Measurements from ENCODE around the gene KCNJ14. TPM values are rescaled to one million over a fixed set of nuclear protein-coding genes. Genes with fewer than 3 reads are reported as not detected.

Gene KCNJ14
- total and polyA plus RNA-seq, 2 donors (not counting 3 experiments of a cell fraction or from before 2014, with no cell fraction given) = 0.26 to 1.4 TPM

GRCh38 chr19:48495396-48495795 is 40.0 kb downstream of the KCNJ14 start:
- intact Hi-C loops (cut with micrococcal nuclease) (no loop called here), dilution Hi-C loops (cut with MboI; ENCODE audit: extremely low pct_ligation_motif_present, low sequenced_read_pairs) (no loop called here)
- Histone ChIP-seq H3K9ac (replicated peaks; ENCODE audit: extremely low read depth, insufficient read depth, low read length) (no peak overlapping the region), H2AFZ (ENCODE audit: low read depth, low read length) (no peak overlapping the region), H3K9me3 (replicated peaks; ENCODE audit: control insufficient read depth, insufficient read depth, low read length) (no peaks in the 10 kb centered on the region), H4K20me1 (replicated peaks; ENCODE audit: control insufficient read depth, extremely low read depth, insufficient read depth, low read length) (no peaks in the 10 kb centered on the region), H3K36me3 (ENCODE audit: control insufficient read depth in 2 of 2, extremely low read depth in 1 of 2, insufficient read depth in 2 of 2, low read length in 2 of 2) (no peaks in the 10 kb centered on the region), H3K27ac (ENCODE audit: insufficient read depth, low read depth, low read length) (no peak overlapping the region), H3K4me1 (ENCODE audit: control insufficient read depth, extremely low read depth, insufficient read depth, low read length) (peaks cover 11% of the 10 kb centered on the region), H3K27me3 (ENCODE audit: control insufficient read depth in 2 of 2, insufficient read depth in 2 of 2, low read length in 2 of 2) (peaks cover 2 to 14% of the 10 kb centered on the region in 2 experiments), H3K4me3 (replicated peaks in 1 of 3; ENCODE audit: insufficient read depth in 1 of 3, low read depth in 1 of 3, low read length in 3 of 3) (no peak overlapping the region), H3K79me2 (ENCODE audit: control insufficient read depth, insufficient read depth, low read length) (no peaks in the 10 kb centered on the region), H3K9me1 (replicated peaks; ENCODE audit: control insufficient read depth, extremely low read depth, insufficient read depth, low read length) (no peaks in the 10 kb centered on the region), H3K4me2 (ENCODE audit: insufficient read depth, low read length) (no peak overlapping the region)
- FAIRE-seq (peak; percentile 82), DNase-seq (ENCODE audit: low read depth, low spot score) (no peak)
- no peak for TF ChIP-seq EZH2 (IDR thresholded peaks at IDR 0.05; ENCODE audit: borderline replicate concordance, low read depth, low read length, severe bottlenecking)
- no peak for TF ChIP-seq POLR2A (IDR thresholded peaks at IDR 0.05; ENCODE audit: low read depth, low read length)
- no peak for TF ChIP-seq CTCF (IDR thresholded peaks at IDR 0.05; ENCODE audit: extremely low read depth in 1 of 2, insufficient read depth in 1 of 2, low read depth in 1 of 2, low read length in 2 of 2)
- ChIA-PET CTCF (interaction anchor here (1.6 to 3.2 kb wide), 5 partner anchors 11 to 105 kb away, joined by 4 to 14 read pairs (median 11); partner anchors contain the start of gene KDELR1), POLR2A (no interaction called here)
- BruUV-seq (replicated peaks) = no TSS peak

GRCh38 chr19:48496959-48497727 is 41.8 kb downstream of the KCNJ14 start:
- Histone ChIP-seq H3K36me3 (ENCODE audit: control insufficient read depth in 2 of 2, extremely low read depth in 1 of 2, insufficient read depth in 2 of 2, low read length in 2 of 2) (no peaks in the 10 kb centered on the region), H3K9ac (replicated peaks; ENCODE audit: extremely low read depth, insufficient read depth, low read length) (no peak overlapping the region), H3K9me3 (replicated peaks; ENCODE audit: control insufficient read depth, insufficient read depth, low read length) (no peaks in the 10 kb centered on the region), H3K9me1 (replicated peaks; ENCODE audit: control insufficient read depth, extremely low read depth, insufficient read depth, low read length) (no peaks in the 10 kb centered on the region), H3K79me2 (ENCODE audit: control insufficient read depth, insufficient read depth, low read length) (no peaks in the 10 kb centered on the region), H4K20me1 (replicated peaks; ENCODE audit: control insufficient read depth, extremely low read depth, insufficient read depth, low read length) (no peaks in the 10 kb centered on the region), H3K27ac (ENCODE audit: insufficient read depth, low read depth, low read length) (no peak overlapping the region), H2AFZ (ENCODE audit: low read depth, low read length) (no peak overlapping the region), H3K4me1 (ENCODE audit: control insufficient read depth, extremely low read depth, insufficient read depth, low read length) (peaks cover 11% of the 10 kb centered on the region), H3K4me3 (replicated peaks in 1 of 3; ENCODE audit: insufficient read depth in 1 of 3, low read depth in 1 of 3, low read length in 3 of 3) (no peak overlapping the region), H3K4me2 (ENCODE audit: insufficient read depth, low read length) (no peak overlapping the region), H3K27me3 (ENCODE audit: control insufficient read depth in 2 of 2, insufficient read depth in 2 of 2, low read length in 2 of 2) (peaks cover 2 to 7% of the 10 kb centered on the region in 2 experiments)
- BruUV-seq (replicated peaks) = no TSS peak
- no peak for TF ChIP-seq POLR2AphosphoS5 (IDR thresholded peaks at IDR 0.05; ENCODE audit: insufficient read depth, low read depth, low read length)
- peak; percentile 1 for TF ChIP-seq EZH2 (IDR thresholded peaks at IDR 0.05; ENCODE audit: borderline replicate concordance, low read depth, low read length, severe bottlenecking)
- CTCF ChIA-PET = interaction anchor here (1.5 to 3.2 kb wide), 5 partner anchors 9 to 106 kb away, joined by 3 to 14 read pairs (median 11); partner anchors contain the start of gene KDELR1
- POLR2A ChIA-PET = no interaction called here
- intact Hi-C loops (cut with micrococcal nuclease) (no loop called here), dilution Hi-C loops (cut with MboI; ENCODE audit: extremely low pct_ligation_motif_present, low sequenced_read_pairs) (no loop called here)
- no peak for DNase-seq (ENCODE audit: low read depth, low spot score)
- FAIRE-seq = no peak
